ENCODE results near the gene AQP9. TPM values are rescaled to one million over a fixed set of nuclear protein-coding genes. Genes with fewer than 3 reads are reported as not detected.

Gene AQP9
- total RNA-seq, 6 donors from 2014 or later = 11.5 to 67.1 (median 25.5) TPM

- Histone ChIP-seq H3K4me3 (no peak overlapping the region), H3K27me3 (no peaks in the 10 kb centered on the region), H3K36me3 (no peaks in the 10 kb centered on the region), H3K27ac (no peak overlapping the region), H3K4me1 (no peaks in the 10 kb centered on the region), H3K9me3 (no peaks in the 10 kb centered on the region)
- TF ChIP-seq POLR2AphosphoS5 (IDR thresholded peaks at IDR 0.05) (no peak), EP300 (IDR thresholded peaks at IDR 0.05) (no peak), POLR2A (IDR thresholded peaks at IDR 0.05) (no peak), CTCF (IDR thresholded peaks at IDR 0.05) (no peak)
- WGBS, 2 donors = 58 to 59% methylated on average over 5 of the region's 5 CpGs
- peak in 1 of 2 donors; percentile 45 for ATAC-seq (ENCODE audit: low FRiP score in 2 of 2)
- DNase-seq = no peak
Measured at GRCh38 chr15:58213587-58214338, 75.6 kb downstream of the AQP9 start.

- Histone ChIP-seq H3K27ac (no peak overlapping the region), H3K9me3 (peaks cover 0 to 3% (median 0%) of the 10 kb centered on the region in 4 donors), H3K36me3 (no peaks in the 10 kb centered on the region), H3K4me1 (no peaks in the 10 kb centered on the region), H3K27me3 (no peaks in the 10 kb centered on the region), H3K4me3 (no peak overlapping the region)
- DNase-seq = no peak
- TF ChIP-seq EP300 (IDR thresholded peaks at IDR 0.05) (no peak), POLR2AphosphoS5 (IDR thresholded peaks at IDR 0.05) (no peak), POLR2A (IDR thresholded peaks at IDR 0.05) (no peak), CTCF (IDR thresholded peaks at IDR 0.05) (no peak)
- 68 to 69% methylated on average over 11 of the region's 11 CpGs for WGBS, 2 donors
- ATAC-seq (ENCODE audit: low FRiP score in 2 of 2) = no peak
Measured at GRCh38 chr15:58214591-58215340, 76.6 kb downstream of the AQP9 start.

GRCh38 chr15:58217460-58217859 is 79.3 kb downstream of the AQP9 start:
- Histone ChIP-seq H3K9me3 (peaks cover 0 to 3% (median 0%) of the 10 kb centered on the region in 4 donors), H3K27me3 (no peaks in the 10 kb centered on the region), H3K27ac (no peak overlapping the region), H3K36me3 (no peaks in the 10 kb centered on the region), H3K4me3 (no peak overlapping the region), H3K4me1 (no peaks in the 10 kb centered on the region)
- no peak for DNase-seq
- no peak for ATAC-seq (ENCODE audit: low FRiP score in 2 of 2)
- no peak for TF ChIP-seq POLR2AphosphoS5 (IDR thresholded peaks at IDR 0.05)
- no peak for TF ChIP-seq POLR2A (IDR thresholded peaks at IDR 0.05)
- no peak for TF ChIP-seq CTCF (IDR thresholded peaks at IDR 0.05)
- no peak for TF ChIP-seq EP300 (IDR thresholded peaks at IDR 0.05)
- whole genome bisulfite sequencing, 2 donors = 86 to 95% methylated on average over 4 of the region's 4 CpGs

GRCh38 chr15:58221591-58222241 is 83.5 kb downstream of the AQP9 start:
- H3K4me3 ChIP-seq = no peak overlapping the region
- H3K27me3 ChIP-seq = no peaks in the 10 kb centered on the region
- ATAC-seq (ENCODE audit: low FRiP score in 2 of 2) (peak; percentile 55 to 72), DNase-seq (peak in 1 of 2 donors; percentile 44)
- TF ChIP-seq POLR2AphosphoS5 (IDR thresholded peaks at IDR 0.05) (no peak), EP300 (IDR thresholded peaks at IDR 0.05) (no peak), CTCF (IDR thresholded peaks at IDR 0.05) (peak in 1 of 6 experiments; percentile 5), POLR2A (IDR thresholded peaks at IDR 0.05) (no peak)
- no peaks in the 10 kb centered on the region for H3K4me1 ChIP-seq
- 28 to 29% methylated on average over 3 of the region's 3 CpGs for WGBS, 2 donors
- no peaks in the 10 kb centered on the region for H3K36me3 ChIP-seq
- H3K27ac ChIP-seq = no peak overlapping the region
- peaks cover 0 to 3% (median 0%) of the 10 kb centered on the region in 4 donors for H3K9me3 ChIP-seq

Measured in upper lobe of left lung (tissue), 6 donors.